D341Med (cell line): ENCODE measurements around the gene COMTD1.
"Not testable (repeated sequence)": the region's sequence is repeated elsewhere in the genome, so short reads cannot be mapped to it uniquely, and the experiment has no call there.

Experiments
- DNase-seq: peaks from one replicate; pipeline ENCODE4 v3.0.0; 2012; ENCODE audit warnings: low spot score

COMTD1 gene

DNA sequence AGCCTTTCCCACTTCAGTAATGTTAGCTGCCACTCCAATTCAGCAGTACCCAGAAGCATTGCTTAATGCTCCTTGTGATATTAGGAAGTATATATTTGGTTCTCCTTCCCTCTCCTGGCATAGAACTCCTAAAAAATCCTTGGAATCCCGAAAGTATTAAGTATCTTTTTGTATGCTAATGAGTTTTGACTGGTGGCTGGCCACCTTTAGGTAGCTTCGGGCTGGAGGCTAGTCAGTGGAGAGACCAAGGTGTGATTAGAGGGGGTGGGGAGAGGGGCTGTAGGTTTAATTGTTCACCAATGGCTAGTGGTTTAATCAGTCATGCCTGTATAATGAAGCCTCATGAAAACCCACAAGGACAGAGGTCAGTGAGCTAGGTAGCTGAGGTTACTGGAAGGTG lies 12.2 kb downstream of the COMTD1 start:
- DNase-seq: no peak

DNA sequence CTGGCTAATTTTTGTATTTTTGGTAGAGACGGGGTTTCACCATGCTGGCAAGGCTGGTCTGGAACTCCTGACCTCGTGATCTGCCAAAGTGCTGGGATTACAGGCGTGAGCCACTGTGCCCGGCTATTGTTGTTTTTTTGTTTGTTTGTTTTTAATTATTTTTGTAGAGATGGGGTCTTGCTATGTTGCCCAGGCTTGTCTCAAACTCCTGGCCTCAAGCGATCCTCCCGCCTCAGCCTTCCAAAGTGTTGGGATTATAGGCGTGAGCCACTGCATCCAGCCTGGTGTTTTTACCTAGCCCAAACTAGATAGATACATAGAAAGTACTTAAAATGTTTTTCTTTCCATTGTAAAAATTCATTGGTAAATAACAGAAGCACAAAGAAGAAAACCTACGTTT lies 14.3 kb downstream of the COMTD1 start:
- not testable (repeated sequence) for DNase-seq

DNA sequence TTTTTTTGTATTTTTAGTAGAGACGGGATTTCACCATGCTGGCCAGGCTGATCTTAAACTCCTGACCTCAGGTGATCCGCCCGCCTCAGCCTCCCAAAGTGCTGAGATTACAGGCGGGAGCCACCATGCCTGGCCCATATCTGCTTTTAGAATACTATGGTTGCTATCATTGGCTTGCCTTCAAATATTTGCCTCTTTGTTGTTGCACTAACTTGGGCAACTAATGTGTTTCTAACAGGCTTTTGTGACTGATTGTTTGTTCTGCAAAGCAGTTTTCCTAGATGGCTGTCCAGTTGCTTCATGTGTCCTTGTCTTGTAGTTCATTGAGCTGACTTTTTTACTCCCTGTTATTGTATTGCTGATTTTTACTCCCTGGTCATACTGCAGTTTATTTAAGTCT lies 15.5 kb downstream of the COMTD1 start:
- no peak for DNase-seq

DNA sequence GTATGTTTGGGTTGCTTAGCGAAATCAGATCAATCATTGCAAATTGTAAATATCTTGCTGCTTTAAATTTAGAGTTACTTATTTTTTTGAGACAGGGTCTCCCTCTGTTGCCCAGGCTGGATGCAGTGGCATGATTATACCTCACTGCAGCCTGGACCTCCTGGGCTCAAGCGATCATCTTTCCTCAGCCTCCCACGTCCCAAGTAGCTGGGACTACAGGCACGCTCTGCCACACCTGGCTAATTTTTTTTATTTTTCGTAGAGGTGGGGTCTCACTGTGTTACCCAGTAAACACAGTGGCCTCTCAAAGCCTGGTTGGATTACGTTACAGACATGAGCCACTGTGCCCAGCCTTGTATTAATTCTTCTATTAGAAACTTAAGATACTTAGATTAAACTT lies 23.4 kb downstream of the COMTD1 start:
- no peak for DNase-seq

DNA sequence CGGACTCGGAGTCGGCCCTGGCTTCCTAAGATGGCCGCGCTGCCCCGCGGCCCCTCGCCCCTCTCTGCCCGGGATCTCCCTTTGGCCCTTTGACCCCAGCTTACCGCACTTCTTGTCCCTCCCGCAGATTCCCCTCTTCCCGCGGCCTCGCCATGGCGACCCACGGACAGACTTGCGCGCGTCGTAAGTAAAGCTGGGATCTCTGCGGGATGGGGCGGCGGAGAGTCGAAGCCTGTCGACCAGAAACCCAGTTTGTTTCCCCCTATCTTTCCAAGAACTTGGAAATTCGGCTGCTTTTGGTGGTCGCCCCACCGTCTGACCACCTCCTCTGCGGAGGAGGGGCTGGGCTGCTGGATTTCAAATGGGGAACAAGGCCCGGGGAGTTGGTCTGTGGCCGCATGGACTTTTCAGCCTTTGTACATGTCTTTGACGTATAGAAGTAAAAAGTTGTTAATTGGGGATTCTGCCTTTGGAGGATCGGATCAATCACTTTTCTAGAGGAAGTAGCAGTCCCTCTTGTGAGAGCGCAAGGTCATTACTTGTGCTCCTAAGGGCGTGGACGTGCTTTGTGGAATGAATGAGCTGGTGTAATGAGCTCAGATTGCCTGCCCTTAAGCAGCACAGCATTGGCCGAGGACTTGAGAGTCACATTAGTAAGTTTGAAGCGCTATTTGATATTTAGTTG lies 24.6 kb downstream of the COMTD1 start:
- no peak for DNase-seq

DNA sequence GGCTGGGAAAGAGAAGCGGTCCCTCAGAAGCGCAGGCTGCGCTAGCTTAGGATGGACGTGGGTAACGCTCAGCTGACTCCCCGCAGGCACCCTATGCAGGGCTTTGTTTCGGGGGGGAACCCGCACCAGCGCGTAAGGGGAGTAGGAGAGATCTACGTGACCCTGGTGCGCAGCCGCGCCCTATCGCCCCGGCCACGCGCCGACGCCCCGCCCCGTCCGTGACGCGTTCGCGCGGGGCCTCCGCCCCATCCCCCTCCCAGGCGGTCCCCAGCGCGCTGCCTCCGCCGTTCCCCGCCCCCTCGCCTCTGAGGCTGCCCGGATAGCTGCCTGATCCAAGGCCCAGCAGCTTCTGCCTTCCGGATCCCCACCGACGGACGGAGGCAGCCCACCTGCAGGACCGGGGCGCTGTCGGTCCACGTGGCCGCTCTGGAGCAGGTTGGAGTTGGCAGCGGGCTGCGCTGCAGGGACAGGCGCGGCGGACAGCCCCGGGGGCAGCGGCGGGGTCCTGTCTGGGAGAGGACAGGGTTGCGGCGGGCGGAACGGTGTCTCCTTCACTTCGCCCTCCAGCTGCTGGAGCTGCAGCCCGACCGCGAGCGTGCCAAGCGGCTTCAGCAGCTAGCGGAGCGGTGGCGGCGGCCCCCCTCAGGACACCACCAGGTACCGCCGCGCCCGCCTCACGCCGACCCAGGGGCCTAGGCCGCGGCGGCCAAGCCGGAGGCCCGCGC lies 25.3 kb downstream of the COMTD1 start, which contains the start of gene VDAC2:
Gene VDAC2 (plus strand): TSS at position 515 of the 725 bp plus-strand sequence. CDS start 363 bp downstream, outside the sequence.
- peak; percentile 94 for DNase-seq

DNA sequence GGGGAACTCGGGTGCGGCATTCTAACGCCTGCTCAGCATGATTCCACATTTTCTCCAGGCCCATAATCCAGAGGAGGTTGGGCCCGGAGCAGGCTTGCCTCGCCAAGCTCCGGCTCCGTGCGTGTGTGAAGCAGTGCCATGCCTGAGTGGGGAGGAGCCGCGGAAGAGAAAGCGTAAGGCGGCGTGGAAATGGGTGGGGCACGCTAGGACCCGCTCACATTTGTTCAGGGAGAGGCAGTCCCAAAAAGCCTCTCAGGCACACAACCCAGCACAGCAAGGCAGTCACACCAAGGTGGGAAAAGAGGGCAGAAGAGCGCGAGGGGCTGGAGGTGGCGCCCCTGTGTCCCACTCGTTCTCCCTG lies 25.9 kb downstream of the COMTD1 start:
- peak; percentile 69 for DNase-seq

DNA sequence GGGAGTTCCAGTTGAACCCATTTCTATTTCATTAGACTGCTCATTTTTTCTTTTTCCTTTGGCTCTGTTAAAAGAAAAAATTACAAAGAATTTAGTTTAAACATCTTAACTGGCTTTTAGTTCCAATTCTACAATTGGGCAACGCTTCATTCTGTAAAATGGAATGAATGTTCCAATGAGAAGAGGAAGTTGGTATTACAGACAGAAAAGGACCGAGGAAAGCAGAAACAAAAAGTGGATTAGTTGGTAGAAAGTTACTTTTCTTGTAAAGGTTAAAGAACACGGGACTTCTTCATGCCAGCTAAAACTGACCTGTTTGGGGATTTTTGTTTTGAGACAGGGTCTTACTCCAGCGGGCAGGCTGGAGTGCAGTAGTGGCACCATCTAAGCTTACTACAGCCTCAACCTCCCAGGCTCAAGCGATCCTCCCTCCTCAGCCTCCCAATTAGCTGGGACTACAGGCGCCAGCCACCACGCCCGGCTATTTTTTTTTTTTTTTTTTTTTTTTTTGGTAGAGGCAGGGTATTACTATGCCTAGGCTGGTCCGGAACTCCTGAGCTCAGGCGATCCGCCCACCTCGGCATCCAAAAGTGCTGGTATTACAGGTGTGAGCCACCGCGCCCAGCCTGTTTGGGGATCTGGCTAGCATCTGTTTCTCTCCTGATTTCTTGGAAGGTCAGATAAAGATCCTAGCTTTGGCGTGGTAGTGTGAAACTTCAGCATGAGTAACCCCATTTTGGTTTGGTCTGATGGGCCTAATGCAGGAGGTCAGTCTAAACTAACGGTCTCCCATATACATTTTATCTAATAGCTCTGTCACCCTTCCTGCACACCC lies 26.5 kb downstream of the COMTD1 start:
- DNase-seq: no peak

DNA sequence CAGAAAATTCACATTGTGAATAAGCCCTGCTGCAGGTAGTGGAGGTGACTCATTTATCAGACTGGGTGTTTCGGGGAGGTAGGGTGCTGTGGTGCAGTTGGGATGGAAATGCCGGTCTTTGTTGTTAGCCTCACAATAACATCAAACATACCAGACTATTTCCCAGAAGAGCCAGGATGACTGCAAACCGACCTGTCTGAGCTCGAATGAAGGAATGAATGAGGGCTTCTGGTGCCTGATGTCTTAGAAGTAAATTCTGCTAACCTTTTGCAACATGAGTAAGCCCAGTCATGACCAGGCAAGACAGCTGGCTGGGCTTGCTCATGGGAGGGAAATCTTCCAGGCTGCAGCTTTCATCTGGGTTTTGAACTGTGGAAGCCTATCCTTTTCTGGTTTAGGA lies 27.6 kb downstream of the COMTD1 start:
- DNase-seq: no peak

DNA sequence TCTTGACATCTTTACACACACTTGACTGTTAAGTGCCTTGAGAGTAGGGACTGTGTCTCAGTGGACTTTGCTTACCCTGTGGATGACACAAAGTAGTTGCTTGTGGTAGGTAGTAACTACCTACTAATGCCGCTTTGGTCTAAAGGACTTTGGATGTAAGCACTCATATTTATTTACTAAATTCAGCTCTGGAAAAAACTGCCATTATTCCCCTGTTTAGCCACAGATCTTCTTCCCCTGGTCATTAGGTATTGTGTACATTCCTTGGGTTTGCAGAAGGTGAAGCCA lies 28.0 kb downstream of the COMTD1 start:
- DNase-seq: no peak

DNA sequence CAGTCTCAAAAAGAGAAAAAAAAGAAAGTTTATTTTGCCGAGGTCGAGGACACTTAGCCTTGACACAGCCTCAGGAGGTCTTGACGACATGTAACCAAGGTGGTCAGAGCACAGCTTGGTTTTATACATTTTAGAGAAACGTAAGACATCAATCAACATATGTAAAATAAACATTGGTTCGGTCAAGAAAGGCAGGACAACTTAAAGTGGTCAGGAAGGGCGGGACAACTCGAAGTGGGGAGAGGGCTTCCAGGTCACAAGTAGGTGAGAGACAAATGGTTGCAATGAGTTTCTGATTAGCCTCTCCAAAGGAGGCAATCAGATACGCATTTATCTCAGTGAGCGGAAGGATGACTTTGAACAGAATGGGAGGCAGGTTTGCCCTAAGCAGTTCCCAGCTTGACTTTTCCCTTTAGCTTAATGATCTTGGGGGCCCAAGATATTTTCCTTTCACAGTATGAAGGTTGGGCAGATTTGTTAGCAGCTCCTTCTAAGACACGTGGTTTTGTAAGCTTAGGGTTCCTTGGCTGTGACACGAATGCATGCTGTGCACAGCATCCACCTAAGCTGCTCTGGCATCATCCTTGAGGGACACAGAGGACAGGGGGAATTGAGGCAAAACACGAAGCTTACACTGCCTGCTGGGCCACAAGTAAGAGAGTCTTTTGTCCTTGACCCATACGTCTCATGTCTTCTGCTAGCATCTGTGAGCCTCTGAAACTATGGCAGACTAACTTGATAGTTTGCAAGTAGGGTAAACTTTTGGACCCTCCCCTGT lies 28.5 kb downstream of the COMTD1 start:
- DNase-seq: no peak

DNA sequence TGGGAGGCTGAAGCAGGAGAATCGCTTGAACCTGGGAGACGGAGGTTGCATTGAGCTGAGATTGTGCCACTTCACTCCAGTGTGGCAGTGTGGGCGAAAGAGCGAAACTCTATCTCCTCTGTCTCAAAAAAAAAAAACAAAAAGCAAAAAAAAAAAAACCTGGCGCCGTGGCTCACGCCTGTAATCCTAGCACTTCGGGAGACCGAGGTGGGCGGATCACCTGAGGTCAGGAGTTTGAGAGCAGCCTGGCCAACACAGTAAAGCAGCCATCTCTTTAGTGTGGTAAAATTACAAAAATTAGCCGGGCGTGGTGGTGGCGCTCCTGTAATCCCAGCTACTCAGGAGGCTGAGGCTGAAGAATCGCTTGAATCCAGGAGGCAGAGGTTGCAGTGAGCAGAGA lies 29.1 kb downstream of the COMTD1 start:
- DNase-seq: not testable (repeated sequence)

DNA sequence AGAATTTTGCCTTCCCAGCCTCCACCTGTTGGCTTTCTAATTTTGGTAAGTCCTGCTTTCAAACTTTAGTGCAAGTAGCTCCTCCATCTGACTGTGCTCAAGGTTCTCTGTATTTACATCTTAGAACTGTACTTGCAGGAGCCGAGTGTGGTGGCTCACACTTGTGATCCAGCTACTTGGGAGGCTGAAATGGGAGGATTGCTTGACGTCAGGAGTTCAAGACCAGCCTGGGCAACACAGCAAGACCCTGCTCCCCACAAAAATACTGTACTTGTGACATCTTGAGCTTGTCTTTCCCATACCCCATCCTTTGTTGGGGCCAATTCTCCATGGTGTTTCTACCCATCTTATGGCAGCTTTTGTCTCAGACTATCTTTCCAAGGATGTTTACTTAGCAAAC lies 29.8 kb downstream of the COMTD1 start:
- no peak for DNase-seq

DNA sequence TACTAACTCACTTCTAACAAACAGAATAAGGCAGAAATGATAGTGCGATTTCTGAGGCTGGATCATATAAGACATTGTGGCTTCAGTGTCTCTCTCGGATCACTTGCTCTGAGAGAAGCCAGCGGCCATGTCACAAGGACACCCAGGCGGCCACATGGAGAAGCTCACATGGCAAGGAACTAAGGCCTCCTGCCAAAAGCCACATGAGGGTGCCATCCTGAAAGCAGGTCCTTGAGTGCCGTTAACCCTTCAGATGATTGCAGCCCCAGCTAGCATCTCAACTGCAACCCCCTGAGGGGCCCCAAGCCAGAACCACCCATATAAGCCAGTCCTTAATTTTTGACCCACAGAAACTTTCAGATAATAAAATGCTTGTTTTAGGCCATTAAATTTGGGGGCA lies 32.0 kb downstream of the COMTD1 start:
- no peak for DNase-seq

DNA sequence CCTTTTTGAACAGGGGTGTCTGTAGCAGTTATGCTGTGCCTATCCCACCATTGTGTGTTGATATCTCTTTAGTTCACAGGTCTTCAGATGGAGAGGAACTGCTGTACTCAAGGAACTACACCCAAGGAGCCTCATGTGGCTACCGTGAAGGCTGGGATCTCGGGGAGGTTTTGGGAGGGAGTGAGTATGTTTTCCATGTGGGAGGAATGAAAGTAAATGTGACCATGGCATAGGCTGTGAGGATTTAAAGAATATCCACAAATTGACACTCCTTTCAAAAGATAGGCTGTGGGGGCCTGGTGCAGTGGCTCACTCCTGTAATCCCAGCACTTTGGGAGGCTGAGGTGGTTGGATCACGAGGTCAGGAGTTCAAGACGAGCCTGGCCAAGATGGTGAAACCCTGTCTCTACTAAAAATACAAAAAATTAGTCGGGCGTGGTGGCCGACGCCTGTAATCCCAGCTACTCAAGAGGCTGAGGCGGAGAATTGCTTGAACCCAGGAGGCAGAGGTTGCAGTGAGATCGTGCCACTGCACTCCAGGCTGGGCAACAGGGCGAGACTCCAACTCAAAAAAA lies 32.6 kb downstream of the COMTD1 start:
- DNase-seq: not testable (repeated sequence)

DNA sequence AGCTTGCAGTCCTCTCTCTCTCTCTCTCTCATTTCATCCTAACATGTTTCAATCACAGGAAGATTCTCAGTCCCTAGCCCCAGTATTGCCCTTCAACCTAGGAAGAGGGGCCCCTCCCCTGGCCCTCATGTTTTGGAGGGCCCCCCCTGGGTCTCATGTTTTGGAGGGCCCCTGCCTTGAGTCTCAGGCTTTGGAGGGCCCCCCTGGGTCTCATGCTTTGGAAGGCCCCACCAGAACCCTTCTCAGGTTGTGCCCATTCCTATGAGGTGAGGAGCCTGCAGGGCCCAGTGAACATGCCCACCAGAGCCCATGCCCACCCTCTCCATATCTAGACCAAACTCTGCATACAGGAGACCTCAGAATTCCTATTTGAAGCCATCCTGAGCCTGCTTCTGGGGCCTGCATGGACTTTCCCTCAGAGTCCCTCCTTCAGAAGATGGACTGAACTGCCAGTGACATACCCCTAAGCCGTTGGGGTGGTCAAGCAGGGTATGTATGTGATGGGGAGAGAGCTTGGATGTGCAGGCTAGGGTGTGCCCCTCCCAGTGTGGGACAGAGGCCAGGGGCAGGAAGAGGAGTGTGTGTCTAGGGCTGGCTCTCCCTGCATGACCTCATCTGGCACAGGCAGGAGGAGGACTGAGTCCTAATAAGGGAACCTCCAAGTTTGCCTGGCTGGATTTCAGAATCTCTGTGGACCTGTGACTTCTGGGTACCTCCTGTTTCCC lies 33.3 kb downstream of the COMTD1 start:
- DNase-seq: no peak

DNA sequence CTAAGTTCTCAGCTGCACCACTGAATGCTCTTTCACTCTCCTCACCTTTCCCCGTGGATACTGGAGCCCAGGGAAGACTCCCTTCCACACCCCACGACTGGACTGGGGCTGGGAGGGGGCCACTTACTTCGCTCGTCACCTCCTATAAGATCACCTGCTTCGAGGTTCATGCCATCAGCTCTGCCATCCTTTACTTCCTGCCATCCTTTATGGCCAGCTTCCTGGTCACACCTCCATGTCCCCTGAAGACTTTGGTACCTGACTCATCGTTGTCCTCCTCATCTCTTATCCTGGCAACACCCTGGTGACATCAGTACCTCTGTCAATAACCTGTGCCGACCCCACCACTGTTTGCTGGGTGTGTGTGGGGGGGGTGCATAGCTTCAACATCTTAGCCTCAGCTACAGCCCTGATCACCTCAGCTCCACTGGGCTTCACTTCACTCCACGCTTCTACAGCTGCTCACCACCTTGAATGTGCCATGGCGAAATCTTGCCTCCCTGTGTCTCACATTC lies 33.9 kb downstream of the COMTD1 start:
- no peak for DNase-seq

DNA sequence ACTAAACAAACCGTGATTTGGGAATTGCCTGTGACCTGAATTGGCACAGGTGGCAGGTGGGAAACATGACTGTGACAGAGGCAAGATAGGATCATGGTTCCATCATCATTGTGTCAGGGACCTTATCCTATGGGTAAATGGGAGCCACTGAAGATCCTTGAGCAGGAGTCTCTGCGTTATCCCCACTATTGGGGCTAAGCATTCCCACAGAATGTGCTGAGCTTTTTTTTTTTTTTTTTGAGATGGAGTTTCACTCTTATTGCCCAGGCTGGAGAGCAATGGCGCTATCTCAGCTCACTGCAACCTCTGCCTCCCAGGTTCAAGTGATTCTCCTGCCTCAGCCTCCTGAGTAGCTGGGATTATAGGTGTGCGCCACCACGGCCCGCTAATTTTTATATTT lies 35.8 kb downstream of the COMTD1 start:
- not testable (repeated sequence) for DNase-seq

DNA sequence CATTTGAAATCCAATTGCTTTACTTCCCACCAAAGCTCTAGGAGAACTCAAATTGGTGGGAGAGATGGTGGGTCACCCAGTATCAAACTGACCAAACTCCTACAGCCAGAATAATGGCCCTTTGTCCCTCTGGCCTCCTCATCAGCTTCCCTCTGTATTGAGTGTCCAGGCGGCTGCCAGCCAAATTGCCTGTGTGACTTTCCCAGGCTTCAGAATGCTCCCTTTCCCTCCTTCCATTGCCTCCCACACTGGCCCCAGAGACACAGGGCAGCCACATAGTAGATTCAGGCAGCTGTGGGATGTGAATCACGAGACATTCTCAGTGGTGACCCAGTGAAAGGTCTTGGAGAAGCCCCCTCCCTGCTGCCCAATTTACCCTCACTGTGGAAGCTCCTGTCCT lies 37.9 kb downstream of the COMTD1 start:
- no peak for DNase-seq

DNA sequence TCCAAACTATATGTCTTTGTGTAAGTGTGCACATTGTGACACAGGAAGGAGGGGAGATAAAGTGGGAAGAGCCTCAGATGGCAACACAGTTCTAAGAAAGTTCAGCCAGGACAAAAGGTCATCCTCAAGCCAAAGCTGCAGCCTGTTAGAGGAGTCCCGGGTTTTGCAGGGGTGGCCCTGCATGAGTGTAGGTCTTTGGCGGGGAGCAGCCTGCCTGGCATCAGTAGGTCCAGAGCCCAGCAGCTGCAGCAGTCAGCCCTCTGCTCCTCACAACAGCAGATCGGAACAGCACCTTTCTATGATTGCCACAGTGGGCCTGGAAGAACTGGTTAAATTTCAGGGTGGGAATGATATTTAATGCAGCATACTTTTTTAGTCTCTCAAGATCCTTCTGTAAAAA lies 38.7 kb downstream of the COMTD1 start:
- no peak for DNase-seq
